AG04450 (cell line): Measurements from ENCODE around the gene GABPB1. TPM values are rescaled to one million over a fixed set of nuclear protein-coding genes. Genes with fewer than 3 reads are reported as not detected.

ENCODE experiments used
- CTCF ChIA-PET: fragments of 300-600, 350-600 bp; formaldehyde crosslinking; extraction: SDS; loops from one replicate; lab custom pipeline; 2022; ENCODE audit warnings: antibody characterized with exemption, inconsistent platforms; lab: Charles Lee
- POLR2A ChIA-PET: fragments of 350-600 bp; formaldehyde crosslinking; extraction: SDS; loops from one replicate; lab custom pipeline; 2021; ENCODE audit warnings: antibody characterized with exemption, inconsistent platforms; lab: Yijun Ruan, JAX
- DNase-seq: peaks from one replicate; pipeline ENCODE4 v3.0.0-alpha.2; 2011; ENCODE audit warnings: low read depth, low spot score
- H3K27ac ChIP-seq: one replicate; pipeline ENCODE4 v1.5.1; 2012; ENCODE audit warnings: low read depth, low read length, control low read depth
- H3K27me3 ChIP-seq: one replicate; pipeline ENCODE4 v1.6.0; 2012; ENCODE audit warnings: low read length; ENCODE audit not compliant: control insufficient read depth, insufficient read depth
- H3K4me3 ChIP-seq: 2 replicates; pipeline ENCODE4 v1.5.1; 2011; ENCODE audit warnings: mild to moderate bottlenecking, low read depth, low read length, control low read depth
- H3K9me3 ChIP-seq: 2 replicates; pipeline ENCODE4 v1.5.1; 2012; ENCODE audit warnings: low read length; ENCODE audit not compliant: control insufficient read depth, insufficient read depth
- CTCF ChIP-seq: IDR thresholded peaks from 2 replicates; pipeline ENCODE4 v1.5.1; 2011; ENCODE audit warnings: low read depth, low read length, control low read depth, inconsistent platforms
- polyA plus RNA-seq: library from polyadenylated mRNA; depleted of rRNA; stranded (reverse); fragments of >200 nt; gene quantifications from 2 replicates; pipeline ENCODE4 v1.2.3, GENCODE V29; 2011

Gene GABPB1
- polyA plus RNA-seq, 1 experiment: 29.9 TPM

DNA sequence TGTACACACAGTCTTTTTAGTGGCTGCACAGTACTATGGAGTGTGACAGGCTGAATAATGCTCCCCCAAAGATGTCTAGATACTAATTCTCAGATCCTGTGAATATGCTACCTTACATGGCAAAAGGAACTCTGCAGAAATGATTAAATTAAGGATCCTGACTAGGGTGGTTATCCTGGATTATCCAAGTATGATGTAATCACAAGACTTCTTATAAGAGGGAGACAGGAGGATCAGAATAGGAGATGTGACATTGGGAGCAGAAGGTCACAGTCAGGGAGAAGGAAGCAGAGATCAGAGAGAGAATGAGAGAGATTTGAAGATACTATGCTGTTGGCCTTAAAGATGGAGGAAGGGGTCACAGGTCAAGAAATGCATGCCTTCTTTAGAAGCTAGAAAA lies 34.5 kb downstream of the GABPB1 start:
- ChIA-PET CTCF (interaction anchor here (1.4 kb wide), 1 partner anchor 173 kb away, joined by 5 read pairs; no protein-coding TSS in a partner anchor), POLR2A (no interaction called here)
- H3K4me3 ChIP-seq: no peak overlapping the region
- no peaks in the 10 kb centered on the region for H3K27me3 ChIP-seq
- no peak overlapping the region for H3K27ac ChIP-seq
- no peak for TF ChIP-seq CTCF
- H3K9me3 ChIP-seq: no peaks in the 10 kb centered on the region
- no peak for DNase-seq

DNA sequence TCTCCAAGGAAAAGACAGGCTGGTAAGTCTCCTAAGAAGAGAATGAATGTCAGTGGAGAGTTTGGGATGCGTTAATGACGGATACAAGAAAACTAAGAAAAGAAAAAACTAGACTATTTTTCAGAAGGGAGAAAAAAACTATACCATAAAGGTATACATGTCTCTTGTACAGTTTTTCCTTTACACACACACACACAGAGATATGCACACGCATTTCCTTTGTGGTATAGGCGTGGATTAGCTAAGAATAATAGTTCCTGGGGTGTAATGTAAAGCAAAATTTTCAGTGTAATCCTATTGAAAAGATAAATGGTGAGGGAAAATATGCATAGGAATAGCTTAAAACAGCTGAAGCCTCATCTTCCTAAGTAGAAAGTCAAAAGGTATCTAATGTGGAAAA lies 36.3 kb downstream of the GABPB1 start:
- no peak overlapping the region for H3K4me3 ChIP-seq
- ChIA-PET POLR2A (no interaction called here), CTCF (interaction anchor here (1.1 kb wide), 1 partner anchor 171 kb away, joined by 5 read pairs; no protein-coding TSS in a partner anchor)

DNA sequence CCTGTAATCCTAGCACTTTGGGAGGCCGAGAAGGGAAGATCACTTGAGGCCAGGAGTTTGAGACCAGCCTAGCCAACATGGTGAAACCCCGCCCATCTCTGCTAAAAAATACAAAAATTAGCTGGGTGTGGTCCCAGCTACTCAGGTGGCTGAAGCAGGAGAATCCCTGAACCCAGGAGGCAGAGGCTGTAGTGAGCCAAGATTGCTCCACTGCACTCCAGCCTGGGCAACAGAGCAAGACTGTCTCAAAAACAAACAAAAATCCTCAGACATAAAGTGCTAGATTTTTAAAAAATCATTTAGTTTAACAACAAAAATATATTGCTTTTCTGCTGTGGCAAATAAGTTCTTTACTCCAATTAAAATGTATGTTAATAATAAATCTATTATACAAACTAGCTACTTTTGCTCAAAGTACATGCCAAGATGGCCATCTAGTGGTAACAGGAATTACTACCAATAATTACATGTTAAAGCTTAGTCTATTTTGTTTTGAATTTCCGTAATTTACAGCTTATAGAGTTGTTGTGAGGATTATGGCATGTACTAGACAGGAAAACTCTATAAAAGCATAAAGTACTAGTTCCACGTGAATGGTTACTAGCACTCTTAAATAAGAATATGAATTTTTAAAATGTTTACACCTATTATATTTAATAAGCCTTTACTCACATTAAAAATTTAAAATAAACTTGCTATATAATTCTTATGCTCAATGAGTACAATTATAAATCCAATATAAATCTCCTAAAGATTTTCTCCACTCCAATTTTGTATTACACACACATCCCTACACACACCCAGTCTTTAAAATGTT lies 39.0 kb downstream of the GABPB1 start:
- CTCF ChIA-PET: interaction anchor here (0.7 to 3.9 kb wide), 34 partner anchors 8 to 1715 kb away, joined by 3 to 82 read pairs (median 4); no protein-coding TSS in a partner anchor
- H3K27ac ChIP-seq: no peak overlapping the region
- peak; percentile 10 for DNase-seq
- H3K27me3 ChIP-seq: no peaks in the 10 kb centered on the region
- peaks cover 3% of the 10 kb centered on the region; the same call in 1 of the 2 replicates for H3K9me3 ChIP-seq
- POLR2A ChIA-PET: interaction anchor here (1.0 kb wide), 2 partner anchors 38 to 108 kb away, joined by 3 to 4 read pairs; partner anchors contain the start of gene USP8
- no peak overlapping the region for H3K4me3 ChIP-seq
- TF ChIP-seq CTCF: peak; percentile 73

More for the DNA sequence above, 36.3 kb downstream of the GABPB1 start:
- peaks cover 3% of the 10 kb centered on the region; the same call in 1 of the 2 replicates for H3K9me3 ChIP-seq
- no peak for TF ChIP-seq CTCF
- no peak overlapping the region for H3K27ac ChIP-seq
- no peak for DNase-seq
- no peaks in the 10 kb centered on the region for H3K27me3 ChIP-seq

DNA sequence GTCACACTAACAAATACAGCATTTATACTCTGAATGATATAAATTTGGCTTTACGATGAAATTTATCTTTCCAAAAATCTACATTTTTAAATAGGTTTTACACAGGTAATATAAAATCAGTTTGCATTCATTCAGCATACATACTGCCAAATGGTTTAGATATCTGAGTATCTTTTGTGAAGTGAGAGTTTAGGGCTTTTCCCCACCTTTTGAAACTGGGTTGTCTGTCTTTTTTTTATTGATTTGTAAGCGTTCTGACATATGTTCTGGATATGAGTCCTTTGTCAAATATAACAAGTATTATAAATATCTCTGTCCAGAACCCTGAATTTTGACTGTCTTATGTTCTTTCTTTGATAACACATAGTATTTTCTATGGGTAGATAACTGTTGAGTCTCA lies 42.4 kb downstream of the GABPB1 start:
- POLR2A ChIA-PET: no interaction called here
- Histone ChIP-seq H3K4me3 (no peak overlapping the region), H3K27ac (no peak overlapping the region), H3K27me3 (no peaks in the 10 kb centered on the region), H3K9me3 (peaks cover 3% of the 10 kb centered on the region; the same call in 1 of the 2 replicates)
- TF ChIP-seq CTCF: no peak
- CTCF ChIA-PET: interaction anchor here (0.8 to 3.9 kb wide), 2 partner anchors 164 to 168 kb away, joined by 4 to 82 read pairs; no protein-coding TSS in a partner anchor
- DNase-seq: no peak

DNA sequence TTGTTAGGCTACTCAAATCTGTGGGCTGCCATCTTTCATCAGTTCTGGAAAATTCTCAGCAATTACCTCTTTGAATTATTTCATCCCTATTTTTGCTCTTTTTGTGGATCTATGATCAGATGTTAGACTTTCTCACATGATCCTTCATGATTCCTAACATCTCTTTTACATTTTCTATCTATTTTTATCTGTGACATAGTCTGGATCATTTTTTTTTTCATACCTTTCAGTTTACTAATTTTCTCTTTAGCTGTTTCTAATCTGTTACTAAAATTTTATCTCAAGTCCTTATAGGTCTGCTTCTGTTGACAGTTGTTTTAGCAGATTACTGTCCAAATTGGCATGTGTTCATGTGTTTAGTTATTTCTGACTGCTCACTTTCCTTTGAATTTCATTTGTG lies 47.2 kb downstream of the GABPB1 start:
- CTCF ChIA-PET: interaction anchor here (1.0 kb wide), 1 partner anchor 8 kb away, joined by 3 read pairs; no protein-coding TSS in a partner anchor
- TF ChIP-seq CTCF: no peak
- POLR2A ChIA-PET: no interaction called here
- H3K27me3 ChIP-seq: no peaks in the 10 kb centered on the region
- no peaks in the 10 kb centered on the region for H3K9me3 ChIP-seq
- DNase-seq: no peak
- no peak overlapping the region for H3K4me3 ChIP-seq
- H3K27ac ChIP-seq: no peak overlapping the region
